MCF 10A (cell line): ENCODE data around the gene NASP. TPM values are rescaled to one million over a fixed set of nuclear protein-coding genes. Genes with fewer than 3 reads are reported as not detected.
A peak's percentile ranks its signal among the peaks of the same experiment; 100 is the strongest.

Experiments used
- BruUV-seq: library from RNA; stranded (reverse); fragments of 400-500 nt; replicated peaks from 2 replicates; lab custom pipeline; 2021; lab: Mats Ljungman, UMichigan
- CTCF ChIA-PET: fragments of 300-600 bp; sonication (Branson Sonifier 250); formaldehyde crosslinking; extraction: SDS; loops from one replicate; lab custom pipeline; 2021; ENCODE audit warnings: antibody characterized with exemption, inconsistent platforms; lab: Yijun Ruan, JAX
- POLR2A ChIA-PET: fragments of 300-600, 350-650 bp; sonication (Branson Sonifier 250); formaldehyde crosslinking; extraction: SDS; loops from one replicate; lab custom pipeline; 2020; ENCODE audit warnings: antibody characterized with exemption, inconsistent platforms; lab: Yijun Ruan, JAX
- DNase-seq: peaks from one replicate; pipeline ENCODE4 v3.0.0-alpha.2; 2018; ENCODE audit not compliant: unreplicated experiment
- H3K27ac Mint-ChIP-seq: one replicate; pipeline ENCODE4 v1.8.0; 2022; ENCODE audit warnings: mild to moderate bottlenecking, low read depth, mixed read lengths; ENCODE audit not compliant: unreplicated experiment
- H3K27me3 Mint-ChIP-seq: one replicate; pipeline ENCODE4 v1.8.0; 2022; ENCODE audit warnings: mixed read lengths; ENCODE audit not compliant: insufficient read depth, unreplicated experiment
- H3K36me3 Mint-ChIP-seq: one replicate; pipeline ENCODE4 v1.8.0; 2022; ENCODE audit warnings: mild to moderate bottlenecking, moderate library complexity, mixed read lengths; ENCODE audit not compliant: insufficient read depth, unreplicated experiment
- H3K4me1 Mint-ChIP-seq: one replicate; pipeline ENCODE4 v1.8.0; 2022; ENCODE audit warnings: mixed read lengths; ENCODE audit not compliant: insufficient read depth, unreplicated experiment
- H3K4me3 Mint-ChIP-seq: one replicate; pipeline ENCODE4 v1.8.0; 2022; ENCODE audit warnings: mild to moderate bottlenecking, moderate library complexity, mixed read lengths; ENCODE audit not compliant: unreplicated experiment
- H3K9me3 Mint-ChIP-seq: one replicate; pipeline ENCODE4 v1.8.0; 2022; ENCODE audit warnings: mixed read lengths; ENCODE audit not compliant: unreplicated experiment
- CTCF ChIP-seq: fragments of 200-600 bp; IDR thresholded peaks from one replicate; pipeline ENCODE4 v1.8.0; 2022; ENCODE audit warnings: antibody characterized with exemption, mild to moderate bottlenecking; ENCODE audit not compliant: unreplicated experiment
- intact Hi-C: fragments of 100-400 bp; cut with micrococcal nuclease; formaldehyde crosslinking; loops from 2 replicates; pipeline ENCODE4 v1.14.1; 2022
- total RNA-seq: library from RNA; stranded (reverse); gene quantifications from 2 replicates; pipeline ENCODE4 v1.2.3, GENCODE V29; 2022

NASP gene
- total RNA-seq, 1 experiment from 2014 or later: 84.6 TPM

GRCh38 chr1:45545019-45545493 lies 38.8 kb upstream of the NASP start:
- Mint-ChIP-seq H3K9me3 (no peaks in the 10 kb centered on the region), H3K4me1 (no peaks in the 10 kb centered on the region), H3K27me3 (no peaks in the 10 kb centered on the region), H3K27ac (no peak overlapping the region), H3K4me3 (no peak overlapping the region), H3K36me3 (no peaks in the 10 kb centered on the region)
- BruUV-seq: no TSS peak
- ChIA-PET CTCF (interaction anchor here (0.6 to 1.0 kb wide), 4 partner anchors 24 to 726 kb away, joined by 3 to 4 read pairs (median 3); no protein-coding TSS in a partner anchor), POLR2A (interaction anchor here (1.1 to 3.3 kb wide), 2 partner anchors 24 to 38 kb away, joined by 3 to 23 read pairs; partner anchors contain the start of gene PRDX1)
- no peak for DNase-seq
- intact Hi-C loops: no loop called here
- no peak for TF ChIP-seq CTCF

GRCh38 chr1:45545553-45546310 lies 38.1 kb upstream of the NASP start:
- POLR2A ChIA-PET: interaction anchor here (0.6 to 3.3 kb wide), 2 partner anchors 24 to 45 kb away, joined by 3 to 23 read pairs; partner anchors contain the start of gene PRDX1
- no peak for DNase-seq
- no peak overlapping the region for H3K27ac Mint-ChIP-seq
- H3K9me3 Mint-ChIP-seq: no peaks in the 10 kb centered on the region
- no TSS peak for BruUV-seq
- H3K27me3 Mint-ChIP-seq: no peaks in the 10 kb centered on the region
- no peaks in the 10 kb centered on the region for H3K4me1 Mint-ChIP-seq
- no peaks in the 10 kb centered on the region for H3K36me3 Mint-ChIP-seq
- no peak overlapping the region for H3K4me3 Mint-ChIP-seq
- CTCF ChIA-PET: interaction anchor here (0.6 to 1.2 kb wide), 4 partner anchors 9 to 727 kb away, joined by 3 to 4 read pairs (median 3); no protein-coding TSS in a partner anchor
- intact Hi-C loops: no loop called here
- no peak for TF ChIP-seq CTCF

DNA sequence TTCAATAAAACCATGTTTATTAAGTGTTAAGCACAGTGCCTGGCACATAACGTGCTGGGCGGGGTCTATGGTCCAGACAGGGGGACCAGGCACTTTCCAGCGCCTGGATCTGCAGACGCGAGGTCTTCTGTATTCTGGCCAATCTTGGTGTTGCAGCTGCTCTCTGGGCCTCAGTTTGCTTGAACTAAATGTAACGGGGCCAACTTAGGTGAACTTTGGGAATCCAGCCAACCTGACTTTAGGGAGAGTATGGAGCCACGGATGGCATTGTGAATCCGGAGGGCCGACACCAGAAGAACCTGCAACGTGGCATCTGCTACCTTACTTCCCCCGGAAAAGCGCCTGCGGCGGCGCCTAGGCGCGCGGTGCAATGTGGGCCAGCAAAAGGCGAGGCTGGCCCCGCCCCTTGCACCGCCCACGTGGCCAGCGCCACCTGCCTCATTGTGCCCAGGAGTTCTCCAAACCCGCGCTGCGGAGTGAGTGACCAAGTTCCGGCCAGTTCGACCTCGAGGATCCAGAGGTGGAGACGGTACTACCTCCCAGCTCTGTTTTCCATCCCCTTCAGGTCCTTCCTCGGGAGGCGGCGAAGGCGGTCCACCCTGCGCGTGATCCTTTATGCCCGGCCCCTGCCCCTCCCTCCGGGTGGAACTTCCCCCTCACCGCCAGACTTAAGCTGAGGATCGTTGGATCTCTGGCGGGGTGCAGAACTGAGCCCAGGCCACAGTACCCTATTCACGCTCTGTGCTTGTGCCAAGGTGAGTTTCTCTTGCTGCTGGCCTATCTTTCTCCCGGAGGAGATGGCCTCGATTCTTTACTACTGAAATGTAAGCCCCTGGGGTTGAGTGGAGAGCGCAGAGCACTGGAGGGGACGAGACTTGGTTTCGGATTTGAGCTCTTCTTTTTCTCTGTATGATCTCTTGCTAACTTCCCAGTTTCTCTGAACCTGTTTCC lies 33.2 kb upstream of the NASP start, which contains the start of gene AKR1A1:
TSS of gene AKR1A1 (plus strand) at position 426 of the 951 bp plus-strand sequence. CDS start 10,969 bp downstream, outside the sequence.
- Mint-ChIP-seq H3K9me3 (no peaks in the 10 kb centered on the region), H3K27me3 (no peaks in the 10 kb centered on the region), H3K4me3 (peak within 1 kb of the TSS; percentile 97), H3K36me3 (peaks cover 11% of the 10 kb centered on the region), H3K27ac (peak within 1 kb of the TSS; percentile 94), H3K4me1 (peaks cover 12% of the 10 kb centered on the region)
- peak; percentile 94 for DNase-seq
- no peak for TF ChIP-seq CTCF
- POLR2A ChIA-PET: interaction anchor here (0.5 to 11.7 kb wide), 23 partner anchors 8 to 1394 kb away, joined by 3 to 272 read pairs (median 6); partner anchors contain the start of genes CCDC163, GPBP1L1, HECTD3 and MMACHC
- intact Hi-C loops: loop anchor here (1.0 kb wide), 1 partner anchor 29 kb away; the partner anchor contains the start of gene PRDX1
- TSS peak; percentile 98 for BruUV-seq
- CTCF ChIA-PET: interaction anchor here (0.8 to 4.7 kb wide), 2 partner anchors 19 to 29 kb away, joined by 3 to 30 read pairs; no protein-coding TSS in a partner anchor
